HUES48 (cell line): Measurements from ENCODE around the gene GRIPAP1.

Experiments used
- H3K27ac ChIP-seq: one replicate; pipeline ENCODE4 v1.7.0; 2013; ENCODE audit warnings: low read depth, low read length, inconsistent platforms
- H3K27me3 ChIP-seq: 2 replicates; pipeline ENCODE4 v1.6.1; 2013; ENCODE audit warnings: mild to moderate bottlenecking, low read length; ENCODE audit not compliant: control insufficient read depth, insufficient read depth
- H3K36me3 ChIP-seq: 2 replicates; pipeline ENCODE4 v1.6.1; 2013; ENCODE audit warnings: low read length; ENCODE audit not compliant: control insufficient read depth, insufficient read depth
- H3K4me1 ChIP-seq: 2 replicates; pipeline ENCODE4 v1.6.1; 2013; ENCODE audit warnings: mild to moderate bottlenecking, low read length; ENCODE audit not compliant: control insufficient read depth, insufficient read depth
- H3K4me3 ChIP-seq: 2 replicates; pipeline ENCODE4 v1.5.1; 2013; ENCODE audit warnings: mild to moderate bottlenecking, low read depth, low read length
- H3K9ac ChIP-seq: 2 replicates; pipeline ENCODE4 v1.6.1; 2013; ENCODE audit warnings: mild to moderate bottlenecking, low read depth, low read length, moderate library complexity
- H3K9me3 ChIP-seq: 2 replicates; pipeline ENCODE4 v1.6.1; 2013; ENCODE audit warnings: low read length; ENCODE audit not compliant: control insufficient read depth, insufficient read depth

GRIPAP1 gene

GRCh38 chrX:49030283-49030682 is 28.2 kb upstream of the GRIPAP1 start:
- H3K27ac ChIP-seq = no peak overlapping the region
- peaks cover 3% of the 10 kb centered on the region; the same call in 1 of the 2 replicates for H3K4me1 ChIP-seq
- peaks cover 65% of the 10 kb centered on the region for H3K36me3 ChIP-seq
- peaks cover 30% of the 10 kb centered on the region for H3K9me3 ChIP-seq
- H3K4me3 ChIP-seq = no peak overlapping the region
- no peak overlapping the region for H3K9ac ChIP-seq
- H3K27me3 ChIP-seq = no peaks in the 10 kb centered on the region

- Histone ChIP-seq H3K27ac (no peak overlapping the region), H3K27me3 (no peaks in the 10 kb centered on the region), H3K9me3 (peaks cover 30% of the 10 kb centered on the region), H3K36me3 (peaks cover 63% of the 10 kb centered on the region), H3K4me1 (peaks cover 3% of the 10 kb centered on the region; the same call in 1 of the 2 replicates), H3K4me3 (no peak overlapping the region), H3K9ac (no peak overlapping the region)
These were observed 27.8 kb upstream of the GRIPAP1 start for GRCh38 chrX:49029876-49030275.

GRCh38 chrX:49019599-49020249 is 17.7 kb upstream of the GRIPAP1 start:
- no peak overlapping the region for H3K27ac ChIP-seq

GRCh38 chrX:49019050-49019449 is 17.0 kb upstream of the GRIPAP1 start:
- H3K9me3 ChIP-seq = peaks cover 26% of the 10 kb centered on the region

More at GRCh38 chrX:49019599-49020249, 17.7 kb upstream of the GRIPAP1 start:
- H3K4me3 ChIP-seq = no peak overlapping the region
- 0 out of 2 replicates have a peak, but pooled peaks cover 5% of the 10 kb centered on the region for H3K36me3 ChIP-seq
- no peaks in the 10 kb centered on the region for H3K4me1 ChIP-seq
- H3K27me3 ChIP-seq = no peaks in the 10 kb centered on the region
- no peak overlapping the region for H3K9ac ChIP-seq
- H3K9me3 ChIP-seq = peaks cover 32% of the 10 kb centered on the region

GRCh38 chrX:49003696-49004095 is 1.6 kb upstream of the GRIPAP1 start:
- Histone ChIP-seq H3K4me3 (no peak overlapping the region), H3K4me1 (no peaks in the 10 kb centered on the region), H3K36me3 (peaks cover 11% of the 10 kb centered on the region), H3K9me3 (peaks cover 17% of the 10 kb centered on the region), H3K27ac (no peak overlapping the region), H3K9ac (no peak overlapping the region), H3K27me3 (no peaks in the 10 kb centered on the region)

More at GRCh38 chrX:49019050-49019449, 17.0 kb upstream of the GRIPAP1 start:
- no peak overlapping the region for H3K4me3 ChIP-seq
- no peak overlapping the region for H3K9ac ChIP-seq
- no peaks in the 10 kb centered on the region for H3K27me3 ChIP-seq
- no peaks in the 10 kb centered on the region for H3K36me3 ChIP-seq
- H3K27ac ChIP-seq = no peak overlapping the region
- no peaks in the 10 kb centered on the region for H3K4me1 ChIP-seq

- Histone ChIP-seq H3K36me3 (peaks cover 29% of the 10 kb centered on the region), H3K4me3 (peak overlapping the region; percentile 82), H3K9ac (peak overlapping the region; percentile 90), H3K4me1 (no peaks in the 10 kb centered on the region), H3K27me3 (no peaks in the 10 kb centered on the region), H3K27ac (peak overlapping the region; percentile 91), H3K9me3 (peaks cover 22% of the 10 kb centered on the region; the same call in 1 of the 2 replicates)
These were observed 458 bp downstream of the GRIPAP1 start for GRCh38 chrX:49001521-49002090.

GRCh38 chrX:49000636-49001035 is 1.4 kb downstream of the GRIPAP1 start:
- no peak overlapping the region for H3K27ac ChIP-seq
- no peaks in the 10 kb centered on the region for H3K27me3 ChIP-seq
- peak overlapping the region; percentile 82; the same call in 1 of the 2 replicates for H3K4me3 ChIP-seq
- peaks cover 36% of the 10 kb centered on the region for H3K36me3 ChIP-seq
- H3K9ac ChIP-seq = no peak overlapping the region
- no peaks in the 10 kb centered on the region for H3K4me1 ChIP-seq
- peaks cover 24% of the 10 kb centered on the region; the same call in 1 of the 2 replicates for H3K9me3 ChIP-seq

- Histone ChIP-seq H3K9me3 (peaks cover 31% of the 10 kb centered on the region), H3K36me3 (peaks cover 47% of the 10 kb centered on the region), H3K27ac (no peak overlapping the region), H3K4me1 (no peaks in the 10 kb centered on the region), H3K27me3 (no peaks in the 10 kb centered on the region), H3K4me3 (no peak overlapping the region), H3K9ac (no peak overlapping the region)
These were observed 3.0 kb downstream of the GRIPAP1 start for GRCh38 chrX:48999030-48999429.

- Histone ChIP-seq H3K36me3 (peaks cover 52% of the 10 kb centered on the region), H3K4me3 (no peak overlapping the region), H3K27ac (no peak overlapping the region), H3K27me3 (no peaks in the 10 kb centered on the region), H3K4me1 (no peaks in the 10 kb centered on the region), H3K9ac (no peak overlapping the region), H3K9me3 (peaks cover 31% of the 10 kb centered on the region)
These were observed 3.7 kb downstream of the GRIPAP1 start for GRCh38 chrX:48998391-48998790.

GRCh38 chrX:48997865-48998264 is 4.2 kb downstream of the GRIPAP1 start:
- Histone ChIP-seq H3K4me3 (no peak overlapping the region), H3K4me1 (no peaks in the 10 kb centered on the region), H3K27me3 (no peaks in the 10 kb centered on the region), H3K9me3 (peaks cover 31% of the 10 kb centered on the region), H3K27ac (no peak overlapping the region), H3K36me3 (peaks cover 57% of the 10 kb centered on the region), H3K9ac (no peak overlapping the region)

GRCh38 chrX:48997455-48997854 is 4.6 kb downstream of the GRIPAP1 start:
- Histone ChIP-seq H3K36me3 (peaks cover 59% of the 10 kb centered on the region), H3K4me3 (no peak overlapping the region), H3K27me3 (no peaks in the 10 kb centered on the region), H3K9ac (no peak overlapping the region), H3K27ac (no peak overlapping the region), H3K4me1 (no peaks in the 10 kb centered on the region), H3K9me3 (peaks cover 31% of the 10 kb centered on the region)
